GM23338 (cell line): ENCODE measurements around the gene CDH23.

Experiments
- CREB1 ChIP-seq: fragments of 250-450 bp; sonication (Bioruptor Pico); IDR thresholded peaks from 2 replicates; pipeline ENCODE4 v1.5.0; 2020; ENCODE audit warnings: low read depth, mild to moderate bottlenecking, moderate library complexity
- CTCF ChIP-seq, 2 experiments: fragments of 200-600 bp in 1 of 2; sonication (generic) in 1 of 2; conservative IDR thresholded peaks; 2 replicates each; pipeline versions ENCODE4 v1.5.1 to v1.6.1; 2016 to 2017; ENCODE audit warnings: antibody characterized with exemption in 2 of 2, low read depth in 2 of 2, mild to moderate bottlenecking in 2 of 2, moderate library complexity in 1 of 2
- EZH2 ChIP-seq: fragments of 200-600 bp; sonication (generic); IDR thresholded peaks from one replicate; pipeline ENCODE4 v1.8.0; 2017; ENCODE audit warnings: antibody characterized with exemption, mild to moderate bottlenecking, low read depth; ENCODE audit not compliant: unreplicated experiment
- EZH2phosphoT487 ChIP-seq: fragments of 200-600 bp; sonication (generic); IDR thresholded peaks from one replicate; pipeline ENCODE4 v1.8.1; 2018; ENCODE audit warnings: antibody characterized with exemption; ENCODE audit not compliant: unreplicated experiment
- JUNB ChIP-seq: IDR thresholded peaks from one replicate; pipeline ENCODE4 v1.6.1; 2016; ENCODE audit warnings: antibody characterized with exemption; ENCODE audit not compliant: unreplicated experiment
- NANOG ChIP-seq: IDR thresholded peaks from 2 replicates; pipeline ENCODE4 v1.6.1; 2016; ENCODE audit warnings: antibody characterized with exemption, borderline replicate concordance
- POLR2AphosphoS5 ChIP-seq: IDR thresholded peaks from 2 replicates; pipeline ENCODE4 v1.6.1; 2016; ENCODE audit warnings: antibody characterized with exemption, low read depth
- REST ChIP-seq: IDR thresholded peaks from one replicate; pipeline ENCODE4 v1.6.1; 2018; ENCODE audit warnings: antibody characterized with exemption; ENCODE audit not compliant: unreplicated experiment
- TF ChIP-seq, protein P1 (sequence below): fragments of 250-450 bp; sonication (Bioruptor Pico); IDR thresholded peaks from 2 replicates; pipeline ENCODE4 v1.5.0; 2020; ENCODE audit warnings: mild to moderate bottlenecking, moderate library complexity

GRCh38 chr10:71580926-71581325 is 184.2 kb downstream of the CDH23 start:
- TF ChIP-seq CTCF (conservative IDR thresholded peaks at IDR 0.05; ENCODE audit: low read depth in 2 of 2) (no peak), POLR2AphosphoS5 (no peak), REST (no peak), JUNB (no peak), EZH2 (no peak), NANOG (no peak), EZH2phosphoT487 (no peak), CREB1 (CRISPR knock-in tag) (no peak)
- TF ChIP-seq, protein P1, sequence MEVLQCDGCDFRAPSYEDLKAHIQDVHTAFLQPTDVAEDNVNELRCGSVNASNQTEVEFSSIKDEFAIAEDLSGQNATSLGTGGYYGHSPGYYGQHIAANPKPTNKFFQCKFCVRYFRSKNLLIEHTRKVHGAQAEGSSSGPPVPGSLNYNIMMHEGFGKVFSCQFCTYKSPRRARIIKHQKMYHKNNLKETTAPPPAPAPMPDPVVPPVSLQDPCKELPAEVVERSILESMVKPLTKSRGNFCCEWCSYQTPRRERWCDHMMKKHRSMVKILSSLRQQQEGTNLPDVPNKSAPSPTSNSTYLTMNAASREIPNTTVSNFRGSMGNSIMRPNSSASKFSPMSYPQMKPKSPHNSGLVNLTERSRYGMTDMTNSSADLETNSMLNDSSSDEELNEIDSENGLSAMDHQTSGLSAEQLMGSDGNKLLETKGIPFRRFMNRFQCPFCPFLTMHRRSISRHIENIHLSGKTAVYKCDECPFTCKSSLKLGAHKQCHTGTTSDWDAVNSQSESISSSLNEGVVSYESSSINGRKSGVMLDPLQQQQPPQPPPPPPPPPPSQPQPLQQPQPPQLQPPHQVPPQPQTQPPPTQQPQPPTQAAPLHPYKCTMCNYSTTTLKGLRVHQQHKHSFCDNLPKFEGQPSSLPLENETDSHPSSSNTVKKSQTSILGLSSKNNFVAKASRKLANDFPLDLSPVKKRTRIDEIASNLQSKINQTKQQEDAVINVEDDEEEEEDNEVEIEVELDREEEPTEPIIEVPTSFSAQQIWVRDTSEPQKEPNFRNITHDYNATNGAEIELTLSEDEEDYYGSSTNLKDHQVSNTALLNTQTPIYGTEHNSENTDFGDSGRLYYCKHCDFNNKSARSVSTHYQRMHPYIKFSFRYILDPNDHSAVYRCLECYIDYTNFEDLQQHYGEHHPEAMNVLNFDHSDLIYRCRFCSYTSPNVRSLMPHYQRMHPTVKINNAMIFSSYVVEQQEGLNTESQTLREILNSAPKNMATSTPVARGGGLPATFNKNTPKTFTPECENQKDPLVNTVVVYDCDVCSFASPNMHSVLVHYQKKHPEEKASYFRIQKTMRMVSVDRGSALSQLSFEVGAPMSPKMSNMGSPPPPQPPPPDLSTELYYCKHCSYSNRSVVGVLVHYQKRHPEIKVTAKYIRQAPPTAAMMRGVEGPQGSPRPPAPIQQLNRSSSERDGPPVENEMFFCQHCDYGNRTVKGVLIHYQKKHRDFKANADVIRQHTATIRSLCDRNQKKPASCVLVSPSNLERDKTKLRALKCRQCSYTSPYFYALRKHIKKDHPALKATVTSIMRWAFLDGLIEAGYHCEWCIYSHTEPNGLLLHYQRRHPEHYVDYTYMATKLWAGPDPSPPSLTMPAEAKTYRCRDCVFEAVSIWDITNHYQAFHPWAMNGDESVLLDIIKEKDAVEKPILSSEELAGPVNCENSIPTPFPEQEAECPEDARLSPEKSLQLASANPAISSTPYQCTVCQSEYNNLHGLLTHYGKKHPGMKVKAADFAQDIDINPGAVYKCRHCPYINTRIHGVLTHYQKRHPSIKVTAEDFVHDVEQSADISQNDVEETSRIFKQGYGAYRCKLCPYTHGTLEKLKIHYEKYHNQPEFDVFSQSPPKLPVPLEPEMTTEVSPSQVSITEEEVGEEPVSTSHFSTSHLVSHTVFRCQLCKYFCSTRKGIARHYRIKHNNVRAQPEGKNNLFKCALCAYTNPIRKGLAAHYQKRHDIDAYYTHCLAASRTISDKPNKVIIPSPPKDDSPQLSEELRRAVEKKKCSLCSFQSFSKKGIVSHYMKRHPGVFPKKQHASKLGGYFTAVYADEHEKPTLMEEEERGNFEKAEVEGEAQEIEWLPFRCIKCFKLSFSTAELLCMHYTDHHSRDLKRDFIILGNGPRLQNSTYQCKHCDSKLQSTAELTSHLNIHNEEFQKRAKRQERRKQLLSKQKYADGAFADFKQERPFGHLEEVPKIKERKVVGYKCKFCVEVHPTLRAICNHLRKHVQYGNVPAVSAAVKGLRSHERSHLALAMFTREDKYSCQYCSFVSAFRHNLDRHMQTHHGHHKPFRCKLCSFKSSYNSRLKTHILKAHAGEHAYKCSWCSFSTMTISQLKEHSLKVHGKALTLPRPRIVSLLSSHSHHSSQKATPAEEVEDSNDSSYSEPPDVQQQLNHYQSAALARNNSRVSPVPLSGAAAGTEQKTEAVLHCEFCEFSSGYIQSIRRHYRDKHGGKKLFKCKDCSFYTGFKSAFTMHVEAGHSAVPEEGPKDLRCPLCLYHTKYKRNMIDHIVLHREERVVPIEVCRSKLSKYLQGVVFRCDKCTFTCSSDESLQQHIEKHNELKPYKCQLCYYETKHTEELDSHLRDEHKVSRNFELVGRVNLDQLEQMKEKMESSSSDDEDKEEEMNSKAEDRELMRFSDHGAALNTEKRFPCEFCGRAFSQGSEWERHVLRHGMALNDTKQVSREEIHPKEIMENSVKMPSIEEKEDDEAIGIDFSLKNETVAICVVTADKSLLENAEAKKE (CRISPR knock-in tag), result no peak
